Astrocyte of the spinal cord (primary cell): Measurements from ENCODE around the gene BRF1.

Experiments
- DNase-seq: peaks from one replicate; pipeline ENCODE4 v3.0.0; 2011; ENCODE audit warnings: low read depth, low spot score
- H3K4me3 ChIP-seq: 2 replicates; pipeline ENCODE4 v1.5.1; 2011; ENCODE audit warnings: low read depth, mild to moderate bottlenecking, low read length, moderate library complexity
- in situ Hi-C: cut with HindIII; loops from 2 replicates; pipeline ENCODE4 v1.10.0; 2017; ENCODE audit warnings: low sequenced_read_pairs
- TF ChIP-seq, protein P1 (sequence below): IDR thresholded peaks from 2 replicates; pipeline ENCODE4 v1.5.1; 2012; ENCODE audit warnings: low read depth, mild to moderate bottlenecking, low read length, inconsistent platforms

BRF1 gene

DNA sequence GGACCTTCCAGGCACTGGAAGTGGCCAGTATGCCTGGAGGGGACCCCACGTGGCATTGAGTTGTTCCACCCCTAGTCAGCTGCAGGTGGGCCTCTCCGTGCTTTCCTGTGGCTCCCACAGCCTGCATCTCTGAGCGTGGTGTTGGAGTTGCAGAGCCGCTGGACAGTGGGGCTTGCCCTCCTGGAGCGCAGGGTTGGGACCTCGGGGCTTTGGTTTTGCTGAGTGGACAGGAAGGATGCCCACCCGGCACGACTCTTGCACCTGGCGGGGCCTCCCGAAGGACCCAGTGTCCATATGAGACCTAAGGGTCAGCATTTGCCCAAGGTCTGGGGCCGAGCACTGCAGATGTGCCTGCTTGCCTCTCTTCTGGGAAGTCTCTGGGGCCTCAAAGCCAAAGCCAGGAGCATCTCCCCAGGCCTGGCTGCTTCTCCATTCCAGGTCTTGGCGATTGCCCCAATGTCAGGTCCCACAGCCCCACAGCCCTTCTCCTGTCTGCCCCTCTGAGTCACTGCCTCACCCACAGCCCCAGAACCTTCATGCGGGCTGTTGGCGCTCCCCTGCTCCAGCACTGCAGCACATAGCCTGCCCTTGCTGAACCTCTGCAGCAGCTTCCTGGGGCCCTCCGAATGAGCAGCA, 15.3 kb upstream of the BRF1 start:
- in situ Hi-C loops: no loop called here
- no peak for DNase-seq
- TF ChIP-seq, protein P1, sequence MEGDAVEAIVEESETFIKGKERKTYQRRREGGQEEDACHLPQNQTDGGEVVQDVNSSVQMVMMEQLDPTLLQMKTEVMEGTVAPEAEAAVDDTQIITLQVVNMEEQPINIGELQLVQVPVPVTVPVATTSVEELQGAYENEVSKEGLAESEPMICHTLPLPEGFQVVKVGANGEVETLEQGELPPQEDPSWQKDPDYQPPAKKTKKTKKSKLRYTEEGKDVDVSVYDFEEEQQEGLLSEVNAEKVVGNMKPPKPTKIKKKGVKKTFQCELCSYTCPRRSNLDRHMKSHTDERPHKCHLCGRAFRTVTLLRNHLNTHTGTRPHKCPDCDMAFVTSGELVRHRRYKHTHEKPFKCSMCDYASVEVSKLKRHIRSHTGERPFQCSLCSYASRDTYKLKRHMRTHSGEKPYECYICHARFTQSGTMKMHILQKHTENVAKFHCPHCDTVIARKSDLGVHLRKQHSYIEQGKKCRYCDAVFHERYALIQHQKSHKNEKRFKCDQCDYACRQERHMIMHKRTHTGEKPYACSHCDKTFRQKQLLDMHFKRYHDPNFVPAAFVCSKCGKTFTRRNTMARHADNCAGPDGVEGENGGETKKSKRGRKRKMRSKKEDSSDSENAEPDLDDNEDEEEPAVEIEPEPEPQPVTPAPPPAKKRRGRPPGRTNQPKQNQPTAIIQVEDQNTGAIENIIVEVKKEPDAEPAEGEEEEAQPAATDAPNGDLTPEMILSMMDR: no peak
- peak overlapping the region; percentile 60 for H3K4me3 ChIP-seq

DNA sequence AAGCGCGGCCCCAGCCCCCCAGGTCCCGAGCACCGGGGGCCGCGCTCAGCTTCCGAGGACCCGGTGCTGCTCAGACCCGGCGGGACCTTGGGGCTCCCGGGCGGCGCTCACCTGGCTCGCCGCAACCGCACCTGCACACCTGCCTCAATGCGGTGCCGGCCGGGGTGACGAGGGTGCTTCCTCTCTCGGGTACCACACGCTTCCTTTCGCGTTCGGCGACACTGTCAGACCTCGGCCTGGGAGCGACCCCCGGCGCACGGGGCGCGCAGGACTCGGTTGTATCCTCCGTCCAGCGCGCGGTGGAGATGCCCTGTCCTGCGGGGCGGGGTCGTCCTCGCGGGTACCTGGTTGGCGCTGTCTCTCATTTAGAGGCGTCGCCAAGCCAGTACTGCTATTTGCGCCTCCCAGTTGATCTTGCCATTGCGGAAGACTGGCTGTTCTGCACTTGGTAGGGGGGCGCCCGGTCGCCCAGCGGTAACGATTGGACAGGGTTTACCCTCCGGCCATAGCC, 14.5 kb upstream of the BRF1 start:
- in situ Hi-C loops: no loop called here
- DNase-seq: no peak
- TF ChIP-seq, protein P1: no peak
- peak overlapping the region; percentile 60 for H3K4me3 ChIP-seq

DNA sequence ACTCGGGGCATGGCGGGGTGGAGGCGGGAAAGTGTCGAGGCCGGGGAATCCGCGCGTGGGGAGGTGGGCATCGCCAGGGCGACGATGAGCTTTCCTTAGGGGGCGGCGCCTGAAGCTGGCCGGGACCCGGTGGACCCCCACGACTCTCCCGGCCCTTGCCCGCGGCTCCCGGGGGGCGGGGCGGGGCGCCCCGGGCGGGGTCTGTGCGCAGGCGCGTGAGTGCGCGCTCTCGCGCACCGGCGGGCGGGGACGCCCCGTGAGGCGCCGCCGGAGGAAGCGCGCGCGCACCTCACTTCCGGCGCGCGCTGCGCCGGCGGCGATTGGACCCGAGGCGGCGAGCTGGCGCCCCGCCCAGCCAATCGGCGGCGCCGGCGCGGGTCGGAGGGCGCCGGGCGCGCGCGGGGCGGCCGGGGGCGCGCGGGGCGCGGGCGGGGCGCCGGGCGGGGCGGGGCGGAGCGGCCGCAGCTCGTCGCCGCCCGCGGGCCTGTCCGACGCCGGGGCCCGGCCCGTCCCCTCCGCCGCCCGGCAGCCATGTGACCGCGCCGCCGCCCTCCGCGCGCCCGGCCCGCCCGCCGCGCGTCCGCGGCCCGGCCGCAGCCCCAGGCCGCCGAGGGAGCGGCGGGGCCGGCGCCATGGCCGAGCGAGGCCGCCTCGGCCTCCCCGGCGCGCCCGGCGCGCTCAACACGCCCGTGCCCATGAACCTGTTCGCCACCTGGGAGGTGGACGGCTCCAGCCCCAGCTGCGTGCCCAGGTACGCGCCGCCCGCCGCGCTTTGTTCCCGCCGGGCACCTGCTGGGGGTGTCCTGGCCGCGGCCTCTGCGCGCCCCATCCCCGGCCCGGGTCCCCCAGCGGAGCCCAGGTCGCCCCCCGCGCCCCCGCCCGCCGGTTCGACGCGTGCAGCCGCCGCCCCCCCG, 13.7 kb upstream of the BRF1 start, which contains the start of gene PACS2:
Gene PACS2 (plus strand): TSS at position 462 of the 914 bp plus-strand sequence. CDS start 171 bp downstream, at position 633.
- peak within 1 kb of the TSS; percentile 60 for H3K4me3 ChIP-seq
- peak; percentile 69 for DNase-seq
- TF ChIP-seq, protein P1: no peak
- in situ Hi-C loops: no loop called here

DNA sequence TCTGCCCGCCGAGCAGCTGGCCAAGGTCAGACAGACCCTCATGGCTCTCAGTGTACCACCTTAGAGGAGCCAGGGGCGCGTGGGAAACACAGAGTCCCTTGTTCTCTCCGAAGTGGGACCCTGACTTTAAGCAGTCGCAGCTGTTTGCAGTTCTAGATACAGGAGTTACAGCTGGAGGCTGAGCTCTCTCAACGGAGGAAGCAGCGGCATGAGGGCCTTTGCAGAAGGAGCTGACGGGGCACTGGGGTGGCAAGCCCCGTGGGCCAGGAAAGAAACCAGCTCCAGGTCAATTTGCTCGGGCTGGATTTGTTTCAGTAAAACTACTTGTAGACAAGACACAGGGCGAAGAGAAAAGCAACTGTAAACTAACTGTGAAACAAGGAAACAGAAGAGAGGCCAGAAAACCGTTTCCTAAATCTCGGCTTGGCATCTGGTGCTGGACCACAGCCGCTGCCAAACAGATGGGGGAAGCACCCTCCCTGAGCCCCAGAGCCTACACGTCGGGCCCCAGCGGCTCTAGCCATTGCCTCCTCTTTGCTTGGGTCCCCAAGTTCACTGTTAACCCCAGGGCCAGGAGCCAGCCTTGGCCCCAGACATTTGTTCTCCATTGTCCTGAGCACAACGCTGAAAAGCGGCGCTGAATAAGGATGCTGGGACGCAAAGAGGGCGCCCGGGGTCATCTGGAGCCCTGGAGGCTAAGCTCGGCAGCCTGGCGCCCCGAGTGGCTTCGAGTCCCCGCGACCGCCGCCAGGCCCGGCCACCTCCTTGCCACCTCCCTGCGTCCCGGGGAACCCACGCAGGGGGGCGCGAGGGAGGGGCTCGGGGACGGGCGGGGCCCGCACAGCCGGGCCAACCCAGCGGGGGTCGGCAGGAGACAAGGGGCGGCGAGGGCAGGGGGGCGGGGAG, 12.8 kb upstream of the BRF1 start:
- no peak for DNase-seq
- in situ Hi-C loops: no loop called here
- peak overlapping the region; percentile 47 for H3K4me3 ChIP-seq
- TF ChIP-seq, protein P1: no peak

DNA sequence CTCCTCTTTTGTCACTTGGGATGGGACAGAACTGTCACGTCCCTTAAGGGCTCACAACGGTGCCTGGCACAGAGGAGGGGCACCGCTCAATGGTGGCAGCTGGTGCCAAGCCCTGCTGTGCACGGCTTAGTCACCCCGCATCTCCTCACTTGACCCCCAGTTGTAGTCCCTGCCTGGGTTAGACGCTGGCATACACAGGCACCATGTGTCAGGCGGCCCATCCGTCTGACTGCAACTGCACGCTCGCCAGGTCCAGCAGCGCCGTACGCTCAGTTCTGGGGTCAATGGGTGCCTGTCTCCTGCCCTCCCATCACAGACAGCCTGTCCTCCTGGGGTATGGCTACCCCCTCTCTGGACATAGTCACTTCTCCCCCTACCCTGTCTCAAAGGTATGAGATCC, 12.2 kb upstream of the BRF1 start:
- no peak for DNase-seq
- no peak overlapping the region for H3K4me3 ChIP-seq
- in situ Hi-C loops: no loop called here
- TF ChIP-seq, protein P1: no peak

DNA sequence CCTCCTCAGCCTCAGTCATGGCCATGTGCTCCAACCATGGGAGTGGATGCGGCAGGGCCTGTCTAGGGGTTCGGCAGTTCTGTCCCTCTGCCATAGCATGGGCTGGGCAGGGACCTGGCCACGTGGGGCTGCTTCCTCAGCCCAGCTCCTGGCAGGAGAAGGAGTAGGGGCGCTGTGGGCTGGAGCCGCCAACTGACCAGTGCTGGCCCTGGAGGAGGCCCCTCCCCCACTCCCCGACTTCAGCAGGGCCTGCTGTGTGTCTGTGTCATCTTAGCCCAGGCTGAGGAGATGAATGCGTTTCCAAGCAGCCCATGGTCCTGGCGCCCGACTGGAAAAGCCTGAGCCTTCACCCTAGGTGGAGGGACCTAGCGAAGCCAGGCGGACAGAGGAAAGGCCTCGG, 11.0 kb upstream of the BRF1 start:
- DNase-seq: no peak
- H3K4me3 ChIP-seq: no peak overlapping the region
- TF ChIP-seq, protein P1: no peak
- in situ Hi-C loops: no loop called here
